H54 (cell line): Measurements from ENCODE around the gene KCNIP1.

ENCODE experiments used
- DNase-seq: peaks from one replicate; pipeline ENCODE4 v3.0.0; 2011; ENCODE audit warnings: low spot score, mixed read lengths; ENCODE audit not compliant: insufficient read length
- FAIRE-seq: peaks from 3 replicates; lab custom pipeline; 2011; peaks lifted over from hg19 to GRCh38; lab: Jason Lieb, UNC
- POLR2A ChIP-seq: IDR thresholded peaks from 2 replicates; pipeline ENCODE4 v1.6.1; 2011; ENCODE audit warnings: low read depth, mild to moderate bottlenecking, low read length

The KCNIP1 gene

GRCh38 chr5:170711300-170711699 is 207.5 kb downstream of the KCNIP1 start:
- TF ChIP-seq POLR2A: no peak
- FAIRE-seq: no peak

GRCh38 chr5:170715141-170715540 is 211.3 kb downstream of the KCNIP1 start:
- no peak for FAIRE-seq
- DNase-seq: no peak
- TF ChIP-seq POLR2A: no peak

More at GRCh38 chr5:170711300-170711699, 207.5 kb downstream of the KCNIP1 start:
- DNase-seq: no peak

DNA sequence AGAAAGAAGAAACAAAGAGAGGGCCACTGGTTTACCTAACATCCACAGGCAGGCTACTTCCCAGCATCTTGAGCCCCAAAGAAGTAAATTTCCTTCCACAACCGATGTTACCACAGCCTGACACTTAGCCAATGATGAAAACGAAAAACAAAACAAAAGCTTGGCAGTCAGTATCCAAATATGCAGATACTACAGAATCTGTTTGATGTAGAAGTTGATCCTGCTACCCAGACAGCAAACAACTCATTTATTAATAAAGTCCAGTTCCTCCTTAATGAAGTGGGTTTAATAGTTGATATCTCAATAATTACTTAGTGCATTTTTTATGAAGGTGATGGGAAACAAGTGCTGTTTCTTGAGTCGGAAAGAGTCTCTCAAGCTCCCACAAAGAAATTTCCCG is 212.6 kb downstream of the KCNIP1 start:
- FAIRE-seq: no peak
- no peak for TF ChIP-seq POLR2A
- DNase-seq: no peak

DNA sequence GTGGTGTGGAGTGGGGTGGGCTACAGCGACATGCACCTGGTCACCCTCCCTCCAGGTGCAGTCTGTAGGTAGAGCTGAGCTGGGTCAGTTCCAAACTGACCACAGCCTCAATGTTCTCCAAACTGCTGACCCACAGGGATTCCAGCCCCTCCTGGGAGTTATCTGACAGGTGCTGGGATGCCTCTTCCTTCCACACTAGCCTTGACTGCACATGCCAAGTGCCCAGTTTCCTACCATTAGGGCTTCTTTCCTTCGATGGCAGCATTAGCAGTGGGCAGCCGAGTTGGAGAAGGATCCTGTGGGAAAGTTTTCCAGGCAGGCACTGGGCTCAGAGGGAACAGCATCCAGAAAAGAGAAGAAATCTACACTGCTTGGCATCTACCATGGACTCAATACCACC is 215.7 kb downstream of the KCNIP1 start:
- DNase-seq (no peak), FAIRE-seq (no peak)
- no peak for TF ChIP-seq POLR2A

GRCh38 chr5:170720179-170720578 is 216.4 kb downstream of the KCNIP1 start:
- DNase-seq (no peak), FAIRE-seq (no peak)
- TF ChIP-seq POLR2A: no peak

GRCh38 chr5:170720984-170721383 is 217.2 kb downstream of the KCNIP1 start:
- no peak for DNase-seq
- TF ChIP-seq POLR2A: no peak
- FAIRE-seq: no peak

GRCh38 chr5:170721681-170722080 is 217.9 kb downstream of the KCNIP1 start:
- TF ChIP-seq POLR2A: no peak
- DNase-seq (no peak), FAIRE-seq (no peak)

DNA sequence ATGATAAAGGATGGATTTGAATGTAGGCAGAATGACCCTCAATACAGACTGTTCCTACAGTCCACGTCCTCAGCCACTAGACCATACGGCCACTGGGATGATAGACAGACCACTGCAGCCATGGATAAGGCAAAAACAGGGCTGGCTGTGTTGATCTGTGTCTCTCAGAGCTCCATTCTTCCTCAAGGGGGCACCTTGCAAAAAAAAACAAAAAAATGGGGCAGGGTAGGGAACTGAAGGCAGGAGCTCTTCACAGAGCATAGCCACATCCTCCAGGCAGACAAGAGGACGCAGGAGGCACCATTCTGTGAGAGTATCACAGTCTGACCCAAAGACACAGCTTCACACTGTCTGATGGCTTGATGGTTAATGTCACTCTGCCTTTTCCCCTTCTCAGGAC is 218.5 kb downstream of the KCNIP1 start:
- no peak for TF ChIP-seq POLR2A
- DNase-seq: no peak
- no peak for FAIRE-seq

GRCh38 chr5:170731052-170731451 is 227.2 kb downstream of the KCNIP1 start:
- no peak for FAIRE-seq
- no peak for TF ChIP-seq POLR2A
- no peak for DNase-seq

GRCh38 chr5:170732685-170733084 is 228.9 kb downstream of the KCNIP1 start:
- TF ChIP-seq POLR2A: no peak
- no peak for FAIRE-seq

DNA sequence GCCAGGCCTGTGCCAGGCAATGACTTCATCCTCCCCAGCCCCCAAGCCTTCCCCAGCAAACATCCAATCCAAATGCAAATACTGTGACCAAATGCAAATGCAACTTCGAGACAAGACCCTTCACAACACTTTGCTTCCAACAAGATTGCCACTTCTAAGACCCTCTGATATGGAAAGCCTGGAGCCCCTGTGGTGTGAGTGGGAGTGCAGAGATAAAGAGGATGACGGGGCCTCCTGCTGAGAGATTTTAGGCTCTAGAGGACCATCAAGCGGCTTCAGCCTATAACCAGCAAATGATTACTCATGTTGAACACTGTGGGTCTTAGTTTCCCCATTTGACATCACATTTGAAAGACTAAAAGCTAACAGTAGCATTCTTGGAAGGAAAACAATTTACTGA is 233.1 kb downstream of the KCNIP1 start:
- TF ChIP-seq POLR2A: no peak
- FAIRE-seq (no peak), DNase-seq (no peak)

More at GRCh38 chr5:170732685-170733084, 228.9 kb downstream of the KCNIP1 start:
- DNase-seq: no peak

GRCh38 chr5:170737591-170737990 is 233.8 kb downstream of the KCNIP1 start:
- no peak for FAIRE-seq
- TF ChIP-seq POLR2A: no peak
- no peak for DNase-seq

DNA sequence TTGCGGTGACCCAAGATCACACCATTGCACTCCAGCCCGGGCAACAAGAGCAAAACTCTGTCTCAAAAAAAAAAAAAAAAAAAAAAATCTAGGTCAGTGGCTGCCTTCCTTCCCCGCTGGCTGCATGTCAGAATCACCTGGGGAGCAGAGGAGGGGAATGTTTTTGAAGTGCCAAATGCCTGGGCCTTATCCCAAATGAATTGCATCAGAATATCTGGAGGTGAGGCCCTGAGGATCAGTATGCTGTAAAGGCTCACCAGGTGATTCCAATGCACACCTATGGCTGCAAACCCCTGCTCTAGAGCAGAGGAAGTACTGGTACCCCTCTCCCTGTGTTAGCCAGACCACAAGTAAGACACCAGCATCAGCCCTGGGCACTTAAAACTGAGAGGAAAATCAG is 235.0 kb downstream of the KCNIP1 start:
- FAIRE-seq: no peak
- TF ChIP-seq POLR2A: no peak
- DNase-seq: no peak

- no peak for DNase-seq
- no peak for TF ChIP-seq POLR2A
- no peak for FAIRE-seq
Observed at GRCh38 chr5:170739446-170739845, 235.6 kb downstream of the KCNIP1 start.

DNA sequence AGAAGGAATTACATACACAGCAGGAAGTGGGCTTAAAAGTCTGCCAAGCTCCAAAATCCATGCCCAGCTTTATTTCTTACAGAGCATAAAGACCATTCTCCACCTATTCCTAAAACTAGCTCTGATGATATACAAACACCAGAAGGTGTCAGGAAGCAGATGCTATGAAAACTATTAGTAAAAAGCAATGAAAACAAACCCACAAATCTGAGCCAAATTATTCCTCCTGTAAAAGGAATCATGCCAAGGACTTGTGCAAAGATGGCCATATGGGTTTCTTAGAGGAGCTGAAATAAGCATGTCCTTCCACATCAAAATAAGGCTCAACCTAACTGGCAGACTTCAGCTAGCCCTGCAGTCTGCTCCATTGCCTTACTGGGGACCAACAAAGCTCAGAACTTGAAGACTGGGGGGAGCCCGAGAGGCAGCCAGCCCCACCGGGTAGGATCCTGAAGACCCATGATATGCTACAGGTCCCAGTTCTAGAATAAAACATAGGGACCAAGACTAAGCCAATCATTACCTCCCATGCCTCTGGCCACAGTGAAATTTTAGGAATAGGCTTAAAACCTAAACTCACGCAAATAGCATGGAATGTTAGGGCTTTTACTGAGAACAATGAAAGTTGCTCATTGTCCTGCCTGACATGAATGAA is 236.9 kb downstream of the KCNIP1 start:
- no peak for FAIRE-seq
- no peak for DNase-seq
- TF ChIP-seq POLR2A: no peak

DNA sequence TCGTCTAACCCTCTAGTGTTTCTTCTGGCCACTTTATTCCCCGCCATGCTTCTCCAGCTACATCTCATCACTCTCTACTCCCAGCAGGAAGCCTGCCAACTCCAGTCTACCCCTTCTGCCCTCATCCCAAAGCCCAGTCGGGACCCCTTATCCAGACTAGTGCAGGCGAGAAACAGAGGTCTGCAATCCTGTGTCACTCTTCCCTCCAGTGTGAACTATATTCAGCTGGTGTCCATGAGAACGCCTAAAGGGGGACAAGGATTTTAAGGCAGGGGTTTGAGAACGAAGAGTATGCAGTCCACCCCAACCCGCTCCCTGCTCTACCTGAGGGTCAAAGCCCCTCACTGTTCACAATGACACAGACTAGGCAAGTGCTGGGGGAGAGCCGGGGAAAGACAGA is 238.0 kb downstream of the KCNIP1 start:
- TF ChIP-seq POLR2A: no peak
- FAIRE-seq: no peak
- no peak for DNase-seq

DNA sequence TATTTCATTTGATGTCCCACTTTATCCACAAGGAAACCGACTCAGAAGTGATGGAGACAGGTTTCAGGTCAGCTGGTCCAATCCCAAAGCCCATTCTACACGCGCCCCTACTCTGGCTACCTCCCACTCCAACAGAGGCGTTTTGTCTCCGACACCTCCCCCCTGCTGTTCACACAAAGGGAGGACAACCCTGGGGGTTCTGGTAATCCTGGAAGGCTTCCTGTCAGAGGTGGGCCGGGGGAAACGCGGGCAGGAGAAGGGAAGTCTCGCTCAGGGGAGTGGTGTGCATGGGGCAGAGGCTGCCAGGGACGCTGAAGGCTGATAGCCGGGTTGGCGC is 240.0 kb downstream of the KCNIP1 start:
- DNase-seq (no peak), FAIRE-seq (no peak)
- no peak for TF ChIP-seq POLR2A
